HEK293T (cell line): ENCODE measurements around the gene EPS8.

ENCODE experiments used
- BHLHE40 ChIP-seq: fragments of 450-650 bp; IDR thresholded peaks from 2 replicates; pipeline ENCODE4 v1.6.1; 2016; ENCODE audit warnings: mild to moderate bottlenecking, moderate library complexity, borderline replicate concordance
- CTBP1 ChIP-seq: fragments of 450-650 bp; IDR thresholded peaks from 2 replicates; pipeline ENCODE4 v1.6.1; 2016; ENCODE audit warnings: borderline replicate concordance
- FOXK2 ChIP-seq: fragments of 450-650 bp; IDR thresholded peaks from 2 replicates; pipeline ENCODE4 v1.6.1; 2016; ENCODE audit warnings: mild to moderate bottlenecking
- FOXM1 ChIP-seq: fragments of 450-650 bp; IDR thresholded peaks from 2 replicates; pipeline ENCODE4 v1.6.1; 2017; ENCODE audit warnings: mild to moderate bottlenecking, borderline replicate concordance
- L3MBTL2 ChIP-seq: fragments of 450-650 bp; conservative IDR thresholded peaks from 2 replicates; pipeline ENCODE4 v1.6.1; 2016; ENCODE audit warnings: mild to moderate bottlenecking
- NFRKB ChIP-seq: fragments of 450-650 bp; IDR thresholded peaks from 2 replicates; pipeline ENCODE4 v1.6.1; 2016; ENCODE audit warnings: mild to moderate bottlenecking, moderate library complexity
- PKNOX1 ChIP-seq: fragments of 450-650 bp; IDR thresholded peaks from 2 replicates; pipeline ENCODE4 v1.6.1; 2016
- ZNF384 ChIP-seq: fragments of 450-650 bp; IDR thresholded peaks from 2 replicates; pipeline ENCODE4 v1.6.1; 2016

DNA sequence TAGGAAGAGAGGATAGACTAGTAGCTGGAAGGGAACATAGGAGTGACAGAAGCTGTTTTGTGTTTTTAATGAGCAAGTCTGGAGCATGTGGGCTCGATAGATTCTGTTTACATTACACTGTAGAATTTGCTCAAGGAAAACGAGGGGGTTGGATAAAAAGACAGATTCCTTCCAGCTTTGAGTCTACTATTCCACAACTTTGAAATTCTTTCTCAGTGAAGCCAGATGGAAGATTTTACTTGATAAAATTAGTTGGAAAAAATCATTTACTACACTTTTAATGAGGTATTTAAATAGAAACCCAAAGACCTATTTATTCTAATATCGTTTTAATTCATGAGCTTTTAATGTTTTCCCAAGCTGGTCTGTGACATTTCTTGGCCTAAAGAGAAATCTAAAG is 19.5 kb upstream of the EPS8 start:
- TF ChIP-seq PKNOX1 = no peak
- no peak for TF ChIP-seq FOXK2
- no peak for TF ChIP-seq NFRKB
- no peak for TF ChIP-seq ZNF384
- no peak for TF ChIP-seq FOXM1
- TF ChIP-seq BHLHE40 = no peak
- no peak for TF ChIP-seq L3MBTL2
- TF ChIP-seq CTBP1 = no peak
